HG03139 (cell line): ENCODE data around the gene TMIE.

ENCODE experiments used
- ATAC-seq: cut with Tn5 transposase; IDR thresholded peaks from one replicate; pipeline ENCODE4 v1.9.1; 2021; ENCODE audit not compliant: unreplicated experiment

The TMIE gene

GRCh38 chr3:46756642-46757041 lies 55.5 kb downstream of the TMIE start:
- ATAC-seq = no peak

- no peak for ATAC-seq
Measured at GRCh38 chr3:46759239-46760167, 58.3 kb downstream of the TMIE start.
